GM18870 (cell line): Measurements from ENCODE around the gene UACA.
"Not testable (repeated sequence)": the region's sequence is repeated elsewhere in the genome, so short reads cannot be mapped to it uniquely, and the experiment has no call there.

Experiments
- ATAC-seq: cut with Tn5 transposase; IDR thresholded peaks from one replicate; pipeline ENCODE4 v1.9.1; 2021; ENCODE audit warnings: moderate library complexity; ENCODE audit not compliant: unreplicated experiment

Gene UACA

DNA sequence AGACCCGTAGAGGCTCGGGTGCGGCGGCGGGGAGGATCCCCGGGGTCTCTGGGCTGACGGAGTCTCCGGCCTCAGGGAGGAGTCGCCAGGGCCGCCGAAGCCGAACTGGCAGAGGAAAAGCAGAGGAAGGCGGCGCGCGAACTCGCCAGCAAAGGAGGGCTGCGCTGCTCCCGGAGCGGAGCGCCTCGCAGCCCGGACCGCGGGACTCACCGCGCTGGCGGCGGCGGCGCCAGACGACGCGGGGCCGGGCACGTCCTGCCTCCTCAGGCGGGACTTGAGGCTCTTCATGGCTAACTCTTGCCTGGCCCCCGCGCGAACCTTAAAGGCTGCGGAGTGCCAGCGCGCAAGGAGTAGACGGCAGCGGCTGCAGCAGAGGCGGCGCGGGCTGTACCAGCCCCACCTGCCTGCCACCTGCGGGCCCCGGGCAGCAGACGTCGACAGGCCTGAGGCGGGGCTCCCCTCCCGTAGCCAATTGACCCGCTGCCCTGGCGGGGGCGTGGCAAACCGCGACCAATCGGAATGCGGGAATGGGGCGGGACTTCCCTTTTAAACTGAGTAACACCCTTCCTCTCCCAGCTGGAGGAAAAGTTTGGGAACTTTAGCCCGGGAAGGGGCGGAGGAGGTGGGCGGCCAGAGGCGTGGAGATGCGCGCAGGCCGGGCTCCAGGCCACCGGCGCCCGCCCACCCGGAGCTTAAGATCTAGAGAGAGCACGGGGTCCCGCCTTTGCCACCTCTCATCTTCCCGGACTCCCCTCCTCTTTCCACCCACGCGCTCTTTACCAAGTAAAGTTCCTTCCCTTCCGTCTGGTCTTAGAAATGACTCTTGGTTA is at the start of gene UACA:
Gene UACA (minus strand): TSS at position 439 of the 830 bp plus-strand sequence. CDS start 151 bp downstream, at position 288.
- peak; percentile 63 for ATAC-seq

DNA sequence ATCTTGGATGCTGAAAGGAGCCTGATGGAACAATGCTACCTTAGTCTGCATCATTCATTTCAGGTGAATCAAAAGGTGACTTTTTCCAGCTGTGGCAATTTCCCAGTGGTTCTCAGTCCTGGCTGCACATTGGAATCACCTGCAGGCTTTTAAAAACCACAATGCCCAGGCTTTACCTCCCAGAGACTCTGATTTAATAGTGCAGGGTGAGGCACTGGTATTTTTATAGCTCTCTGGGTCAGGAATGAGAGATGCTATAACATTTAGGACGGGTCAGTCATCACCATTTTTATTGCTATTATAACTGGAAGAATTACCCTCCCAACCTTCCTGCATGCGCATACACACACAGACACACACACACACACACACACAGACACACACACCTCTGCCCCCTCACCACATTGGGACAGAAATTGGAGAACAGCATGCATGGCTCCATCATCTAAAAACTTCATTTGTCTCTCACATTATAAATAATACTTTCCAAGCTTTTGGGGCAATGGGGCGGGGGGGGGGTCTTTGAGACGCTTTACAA is 49.5 kb upstream of the UACA start:
- ATAC-seq, result no peak

DNA sequence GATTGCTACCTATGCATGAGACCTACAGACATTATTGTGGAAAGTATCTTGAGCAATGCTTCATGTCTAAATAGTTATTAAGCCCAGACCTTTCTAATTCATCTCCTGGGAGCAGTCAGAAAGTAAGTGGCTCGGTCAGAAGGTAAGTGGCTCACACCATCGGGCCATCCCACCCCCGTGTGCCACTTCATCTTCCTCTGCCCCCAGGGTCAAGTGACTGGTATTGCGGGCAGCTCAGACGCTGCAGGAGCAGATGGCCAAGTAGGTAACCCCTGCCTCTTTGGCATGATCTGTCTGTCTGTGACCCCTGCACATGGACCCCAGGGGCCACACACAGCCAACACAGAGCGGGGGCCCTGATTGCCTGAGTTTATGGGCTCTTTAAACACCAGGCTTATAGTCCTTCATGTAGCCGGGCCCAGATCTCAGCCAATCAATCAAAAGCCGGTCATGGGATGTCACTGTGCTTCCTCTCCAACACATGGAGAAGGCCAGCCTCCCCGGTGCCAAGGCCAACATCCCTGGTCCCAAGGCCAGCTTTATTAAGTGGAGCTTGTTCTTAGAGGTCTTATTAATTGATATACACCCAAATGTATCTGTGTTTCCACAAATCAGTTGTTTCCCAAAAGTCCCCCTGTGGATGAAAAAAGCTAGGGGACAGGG is 47.7 kb upstream of the UACA start:
- ATAC-seq, result no peak

DNA sequence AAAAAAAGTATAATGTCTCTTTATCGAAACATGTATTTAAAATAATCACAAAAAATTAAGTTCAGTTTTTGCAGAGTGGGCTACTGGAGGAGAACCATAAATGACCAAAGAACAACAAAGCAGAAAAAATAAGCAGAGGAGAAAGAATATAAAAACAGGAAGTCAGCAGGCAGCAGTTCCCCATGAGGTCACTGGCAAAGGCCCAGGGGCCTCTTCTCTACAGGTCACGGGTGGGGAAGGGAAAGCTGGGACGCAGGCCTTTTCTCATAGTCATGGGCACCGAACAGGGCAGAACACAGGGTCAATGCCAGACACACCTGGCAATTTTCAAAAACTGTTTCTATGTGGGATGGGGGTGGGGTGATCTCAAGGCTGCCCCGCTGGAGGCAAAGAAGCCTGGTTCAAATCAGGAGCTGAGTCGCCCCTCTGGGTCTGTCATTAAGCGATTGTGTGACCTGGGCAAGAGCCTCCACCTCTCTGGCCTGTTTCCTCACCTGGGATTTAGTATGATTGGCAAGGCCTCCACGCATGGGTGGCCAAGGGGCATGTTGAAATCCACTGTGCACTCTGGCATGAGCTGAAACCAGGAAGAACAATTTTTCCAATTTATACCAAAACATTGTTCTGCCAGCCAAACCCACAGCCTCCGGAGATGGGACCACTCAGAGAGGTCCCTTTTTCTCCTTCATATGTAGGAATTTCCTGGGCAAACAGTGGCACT is 43.8 kb upstream of the UACA start:
- ATAC-seq, result no peak

DNA sequence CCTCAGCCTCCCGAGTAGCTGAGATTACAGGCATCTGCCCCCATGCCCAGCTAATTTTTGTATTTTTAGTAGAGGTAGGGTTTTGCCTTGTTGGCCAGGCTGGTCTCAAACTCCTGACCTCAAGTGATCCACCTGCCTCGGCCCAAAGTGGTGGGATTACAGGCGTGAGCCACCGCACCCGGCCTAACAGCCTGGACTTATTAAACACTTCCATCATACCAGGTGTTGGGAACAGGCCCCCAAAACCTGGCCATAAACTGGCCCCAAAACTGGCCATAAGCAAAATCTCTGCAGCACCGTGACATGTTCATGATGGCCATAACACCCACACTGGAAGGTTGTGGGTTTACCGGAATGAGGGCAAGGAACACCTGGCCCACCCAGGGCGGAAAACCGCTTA is 41.0 kb upstream of the UACA start:
- ATAC-seq, result not testable (repeated sequence)

GRCh38 chr15:70802629-70803028 is 39.3 kb upstream of the UACA start:
- ATAC-seq, result no peak

GRCh38 chr15:70801109-70801508 is 37.8 kb upstream of the UACA start:
- no peak for ATAC-seq

DNA sequence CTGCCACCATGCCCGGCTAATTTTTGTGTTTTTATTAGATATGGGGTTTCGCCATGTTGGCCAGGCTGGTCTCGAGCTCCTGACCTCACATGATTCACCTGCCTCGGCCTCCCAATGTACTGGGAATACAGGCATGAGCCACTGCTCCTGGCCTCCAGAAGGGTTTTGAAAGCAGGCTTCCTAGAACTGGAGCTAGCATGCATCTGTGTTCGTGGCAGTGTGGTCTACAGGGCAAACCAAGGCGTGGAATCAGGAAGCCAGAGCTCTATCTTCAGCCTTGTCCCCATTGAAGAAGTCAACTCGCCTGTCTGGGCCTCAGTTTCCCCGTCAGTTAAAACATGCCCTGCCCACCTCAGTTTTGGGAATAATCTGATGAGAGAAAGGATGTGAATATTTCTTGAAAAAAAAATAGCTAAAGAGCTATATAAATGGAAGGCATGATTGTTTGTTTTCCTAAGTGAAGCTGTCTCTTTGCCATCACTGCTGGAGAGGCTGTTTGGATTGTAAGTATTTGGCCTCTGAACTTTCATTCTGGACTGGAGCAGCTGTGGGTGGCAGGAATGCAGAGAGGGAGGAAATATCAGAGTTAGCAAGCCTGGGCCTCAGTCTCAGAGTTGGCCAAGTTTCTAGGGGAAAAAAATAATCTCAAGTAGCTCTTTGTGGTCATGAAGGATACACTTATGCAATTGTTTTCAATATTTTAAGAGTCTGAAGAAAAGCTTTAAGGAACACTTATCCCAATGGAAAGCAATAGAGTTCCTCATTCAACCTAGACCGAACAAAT is 36.5 kb upstream of the UACA start:
- ATAC-seq, result no peak

DNA sequence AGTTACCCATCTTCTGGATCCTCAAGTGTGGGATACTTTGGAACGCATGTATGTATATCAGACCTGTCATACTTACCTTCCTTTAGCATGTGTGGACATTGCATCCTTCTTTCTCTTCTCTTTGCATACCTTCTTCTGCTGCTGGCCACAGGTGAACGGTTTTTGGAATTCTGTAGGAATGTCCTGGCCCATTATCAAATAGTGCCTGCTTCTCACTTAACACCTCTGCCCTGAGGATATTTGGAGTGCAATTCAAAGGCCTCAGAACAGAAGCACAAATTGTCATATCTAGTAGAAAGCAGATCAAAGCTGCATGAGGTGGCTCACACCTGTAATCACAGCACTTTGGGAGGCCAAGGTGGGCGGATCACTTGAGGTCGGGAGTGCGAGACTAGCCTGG is 34.1 kb upstream of the UACA start:
- no peak for ATAC-seq

GRCh38 chr15:70796516-70797310 is 33.4 kb upstream of the UACA start:
- no peak for ATAC-seq

DNA sequence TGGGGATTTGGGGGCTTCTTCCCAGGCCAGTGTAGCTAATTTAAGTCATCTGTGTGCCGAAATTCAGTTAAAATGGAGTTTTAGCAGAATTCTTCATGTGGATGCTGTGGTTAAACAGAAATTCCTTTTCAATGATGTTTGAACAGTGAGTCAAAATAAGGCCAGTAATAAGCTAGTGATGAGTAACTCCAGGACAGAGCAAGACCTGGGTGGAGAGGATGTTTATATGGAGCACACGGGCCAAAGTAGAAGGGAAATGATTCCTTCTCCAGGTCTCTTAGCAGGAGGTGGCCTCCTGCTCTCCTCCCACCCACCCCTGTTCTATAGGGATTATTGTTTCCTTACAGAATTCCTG is 31.9 kb upstream of the UACA start:
- ATAC-seq, result no peak

- no peak for ATAC-seq
These were observed 31.4 kb upstream of the UACA start for GRCh38 chr15:70794596-70795310.

- no peak for ATAC-seq
These were observed 30.3 kb upstream of the UACA start for GRCh38 chr15:70793694-70794093.

- no peak for ATAC-seq
These were observed 28.8 kb upstream of the UACA start for GRCh38 chr15:70792171-70792573.

DNA sequence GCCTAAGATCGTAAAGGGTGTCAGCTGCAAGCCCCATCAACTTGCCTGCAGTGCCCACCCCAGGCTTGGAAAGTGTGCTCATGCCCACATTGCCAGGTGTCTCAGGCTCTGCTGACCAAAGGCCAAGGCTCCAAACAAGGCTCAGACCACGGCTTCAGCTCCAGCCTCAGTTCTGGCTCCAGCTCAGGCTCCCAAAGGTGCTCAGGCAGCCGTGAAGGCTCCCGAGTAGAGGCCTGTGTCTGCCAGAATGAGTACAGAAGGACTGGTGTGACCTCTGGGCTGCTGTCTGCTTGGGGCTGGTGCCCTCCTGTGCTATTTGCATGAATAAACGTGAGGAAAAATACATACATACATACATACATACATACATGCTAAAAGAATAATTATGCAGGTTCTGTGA is 27.9 kb upstream of the UACA start:
- ATAC-seq, result no peak

- no peak for ATAC-seq
These were observed 25.9 kb upstream of the UACA start for GRCh38 chr15:70789213-70789612.

GRCh38 chr15:70788114-70789049 is 25.0 kb upstream of the UACA start:
- ATAC-seq, result no peak

DNA sequence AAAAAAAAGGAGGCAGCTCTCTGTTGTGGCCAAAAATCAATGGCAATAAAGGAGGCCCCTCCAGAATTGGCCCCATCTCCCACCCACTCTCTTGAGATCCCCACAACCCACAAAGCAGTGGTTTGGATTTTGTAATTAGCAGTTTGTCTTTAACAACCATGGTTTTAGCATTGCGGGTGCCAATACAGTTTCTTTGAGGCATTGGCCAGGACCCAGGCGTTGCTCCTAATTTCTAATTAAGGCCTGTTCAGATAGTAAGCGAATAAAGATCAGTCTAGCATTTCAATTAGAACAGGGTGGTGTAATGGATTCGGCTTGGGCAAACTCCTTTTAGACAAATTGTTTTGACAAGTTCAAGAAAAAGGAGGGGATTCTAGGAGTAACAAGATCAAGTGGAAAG is 23.6 kb upstream of the UACA start:
- no peak for ATAC-seq
